MM.1S (cell line): ENCODE results near the gene CCDC18.

Experiments
- DNase-seq: peaks from one replicate; pipeline ENCODE4 v3.0.0-alpha.2; 2015
- H2AFZ ChIP-seq: fragments of 300-600 bp; sonication (generic); 2 replicates; pipeline ENCODE4 v1.6.0; 2016; ENCODE audit warnings: antibody characterized with exemption, low read length
- H3F3A ChIP-seq: fragments of 300-600 bp; sonication (generic); 2 replicates; pipeline ENCODE4 v1.6.1; 2016; ENCODE audit warnings: mild to moderate bottlenecking, antibody characterized with exemption, low read length, moderate library complexity, mixed read lengths; ENCODE audit not compliant: insufficient read depth
- H3K27ac ChIP-seq: fragments of 300-600 bp; sonication (generic); 2 replicates; pipeline ENCODE4 v1.5.1; 2016; ENCODE audit warnings: mild to moderate bottlenecking, low read length
- H3K27me3 ChIP-seq: fragments of 300-600 bp; sonication (generic); replicated peaks from 2 replicates; pipeline ENCODE4 v1.6.0; 2016; ENCODE audit warnings: low read length; ENCODE audit not compliant: insufficient read depth
- H3K36me3 ChIP-seq: fragments of 300-600 bp; sonication (generic); replicated peaks from 2 replicates; pipeline ENCODE4 v1.6.1; 2016; ENCODE audit warnings: mild to moderate bottlenecking, low read length, mixed read lengths; ENCODE audit not compliant: insufficient read depth
- H3K4me1 ChIP-seq: fragments of 300-600 bp; sonication (generic); 2 replicates; pipeline ENCODE4 v1.6.1; 2016; ENCODE audit warnings: low read length, mixed read lengths
- H3K4me2 ChIP-seq: fragments of 300-600 bp; sonication (generic); 2 replicates; pipeline ENCODE4 v1.6.0; 2016; ENCODE audit warnings: low read depth, low read length
- H3K4me3 ChIP-seq: fragments of 300-600 bp; sonication (generic); 2 replicates; pipeline ENCODE4 v1.5.1; 2016; ENCODE audit warnings: low read length, mixed read lengths
- H3K79me2 ChIP-seq: fragments of 300-600 bp; sonication (generic); 2 replicates; pipeline ENCODE4 v1.6.1; 2016; ENCODE audit warnings: mixed run types, low read length, mixed read lengths
- H3K9ac ChIP-seq: fragments of 300-600 bp; sonication (generic); 2 replicates; pipeline ENCODE4 v1.6.1; 2016; ENCODE audit warnings: low read length, mixed read lengths
- H3K9me2 ChIP-seq: fragments of 300-600 bp; sonication (generic); replicated peaks from 2 replicates; pipeline ENCODE4 v1.6.1; 2016; ENCODE audit warnings: mild to moderate bottlenecking, low read length, mixed read lengths; ENCODE audit not compliant: insufficient read depth
- H3K9me3 ChIP-seq: fragments of 300-600 bp; sonication (generic); replicated peaks from 2 replicates; pipeline ENCODE4 v1.6.1; 2016; ENCODE audit warnings: mild to moderate bottlenecking, low read length, mixed read lengths; ENCODE audit not compliant: insufficient read depth
- H4K20me1 ChIP-seq: fragments of 300-600 bp; sonication (generic); 2 replicates; pipeline ENCODE4 v1.6.1; 2016; ENCODE audit warnings: mild to moderate bottlenecking, low read length, moderate library complexity, mixed read lengths; ENCODE audit not compliant: insufficient read depth
- CTCF ChIP-seq: fragments of 300-600 bp; sonication (generic); IDR thresholded peaks from 2 replicates; pipeline ENCODE4 v1.5.1; 2016; ENCODE audit warnings: antibody characterized with exemption, low read length, mixed read lengths
- EZH2 ChIP-seq: fragments of 300-600 bp; sonication (generic); optimal IDR thresholded peaks from 2 replicates; pipeline ENCODE3; 2017; ENCODE audit warnings: low read depth, mild to moderate bottlenecking, antibody characterized with exemption, low read length, mixed read lengths
- EZH2phosphoT487 ChIP-seq: fragments of 300-600 bp; sonication (generic); IDR thresholded peaks from 2 replicates; pipeline ENCODE4 v1.6.1; 2018; ENCODE audit warnings: antibody characterized with exemption, low read length

The CCDC18 gene

GRCh38 chr1:93177991-93178390 lies 2.5 kb upstream of the CCDC18 start:
- no peak overlapping the region for H3K27ac ChIP-seq

GRCh38 chr1:93178418-93178817 lies 2.1 kb upstream of the CCDC18 start:
- peak overlapping the region; percentile 61; the same call in 1 of the 2 replicates for H3K4me2 ChIP-seq
- H3K4me3 ChIP-seq: peak overlapping the region; percentile 72
- no peaks in the 10 kb centered on the region for H3K27me3 ChIP-seq
- TF ChIP-seq EZH2 (no peak), EZH2phosphoT487 (no peak), CTCF (no peak)
- no peaks in the 10 kb centered on the region for H3K9me3 ChIP-seq
- no peaks in the 10 kb centered on the region for H3K9me2 ChIP-seq
- no peaks in the 10 kb centered on the region for H3K4me1 ChIP-seq
- no peak overlapping the region for H3K9ac ChIP-seq
- H3K27ac ChIP-seq: no peak overlapping the region
- H3K36me3 ChIP-seq: no peaks in the 10 kb centered on the region
- peaks cover 8% of the 10 kb centered on the region; the same call in 1 of the 2 replicates for H3F3A ChIP-seq
- H2AFZ ChIP-seq: no peak overlapping the region
- DNase-seq: no peak
- no peaks in the 10 kb centered on the region for H4K20me1 ChIP-seq
- H3K79me2 ChIP-seq: peaks cover 68% of the 10 kb centered on the region

More at GRCh38 chr1:93177991-93178390, 2.5 kb upstream of the CCDC18 start:
- Histone ChIP-seq H3K36me3 (no peaks in the 10 kb centered on the region), H3K4me2 (peak overlapping the region; percentile 61; the same call in 1 of the 2 replicates), H3K9ac (no peak overlapping the region), H3K4me3 (peak overlapping the region; percentile 72), H4K20me1 (no peaks in the 10 kb centered on the region), H3K9me3 (no peaks in the 10 kb centered on the region), H2AFZ (no peak overlapping the region), H3K9me2 (no peaks in the 10 kb centered on the region), H3K27me3 (no peaks in the 10 kb centered on the region), H3K4me1 (no peaks in the 10 kb centered on the region), H3F3A (peaks cover 8% of the 10 kb centered on the region; the same call in 1 of the 2 replicates), H3K79me2 (peaks cover 70% of the 10 kb centered on the region)
- no peak for DNase-seq
- TF ChIP-seq EZH2: no peak
- TF ChIP-seq CTCF: no peak
- TF ChIP-seq EZH2phosphoT487: no peak

- Histone ChIP-seq H3K9ac (peak within 1 kb of the TSS; percentile 84), H3K36me3 (no peaks in the 10 kb centered on the region), H3K27ac (peak within 1 kb of the TSS; percentile 88), H4K20me1 (no peaks in the 10 kb centered on the region), H3K27me3 (no peaks in the 10 kb centered on the region), H3K79me2 (peaks cover 56% of the 10 kb centered on the region), H3K9me2 (no peaks in the 10 kb centered on the region), H2AFZ (peak within 1 kb of the TSS; percentile 61), H3K4me1 (no peaks in the 10 kb centered on the region), H3K4me3 (peak within 1 kb of the TSS; percentile 72), H3F3A (peaks cover 8% of the 10 kb centered on the region; the same call in 1 of the 2 replicates), H3K4me2 (peak within 1 kb of the TSS; percentile 69), H3K9me3 (no peaks in the 10 kb centered on the region)
- DNase-seq: peak; percentile 93
- no peak for TF ChIP-seq CTCF
- TF ChIP-seq EZH2phosphoT487: no peak
- TF ChIP-seq EZH2: no peak
Observed at GRCh38 chr1:93179886-93180722, 420 bp upstream of the CCDC18 start, which contains the start of gene TMED5. Gene TMED5 (minus strand): TSS chr1:93180413. CDS start chr1:93180242, 171 bp downstream.
